NB4 (cell line): ENCODE data around the gene KRTAP10-7.
"Not testable (repeated sequence)": the region's sequence is repeated elsewhere in the genome, so short reads cannot be mapped to it uniquely, and the experiment has no call there.

Source experiments
- DNase-seq: peaks from one replicate; pipeline ENCODE4 v3.0.0; 2010; ENCODE audit warnings: low read depth
- H3K4me3 ChIP-seq: one replicate; pipeline ENCODE4 v1.5.1; 2011; ENCODE audit warnings: mild to moderate bottlenecking, low read depth, low read length, moderate library complexity
- MYC ChIP-seq: IDR thresholded peaks from 2 replicates; pipeline ENCODE4 v1.6.1; 2011; ENCODE audit warnings: low read depth, low read length
- POLR2A ChIP-seq: IDR thresholded peaks from 2 replicates; pipeline ENCODE4 v1.6.1; 2011; ENCODE audit warnings: mild to moderate bottlenecking; ENCODE audit not compliant: insufficient read length; ENCODE audit errors: extremely low read depth
- TF ChIP-seq, protein P1 (sequence below): IDR thresholded peaks from 2 replicates; pipeline ENCODE4 v1.6.1; 2011; ENCODE audit warnings: low read depth, low read length
- TF ChIP-seq, protein P2 (sequence below): IDR thresholded peaks from one replicate; pipeline ENCODE4 v1.5.1; 2012; ENCODE audit warnings: low read depth, low read length

The KRTAP10-7 gene

DNA sequence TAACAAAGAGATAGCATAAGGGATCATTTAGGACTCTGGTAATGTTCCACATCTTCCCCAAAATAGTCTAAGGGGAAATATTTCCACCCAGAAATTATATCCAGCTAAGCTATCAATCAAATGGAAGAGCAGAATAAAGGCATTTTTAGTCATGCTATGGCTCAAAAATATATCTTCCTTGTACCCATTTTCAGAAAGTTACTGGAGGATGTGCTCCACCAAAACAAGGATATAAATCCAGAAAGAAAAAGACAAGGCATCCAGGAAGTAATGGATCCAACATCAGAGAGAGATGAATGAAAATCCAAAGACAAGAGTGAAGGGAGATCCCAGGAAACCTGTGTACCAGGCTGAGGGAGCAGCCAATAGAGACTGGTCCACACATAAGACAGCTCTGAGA, 8.8 kb downstream of the KRTAP10-7 start:
- DNase-seq: no peak
- no peak overlapping the region for H3K4me3 ChIP-seq
- no peak for TF ChIP-seq MYC
- TF ChIP-seq POLR2A: no peak
- TF ChIP-seq, protein P1, sequence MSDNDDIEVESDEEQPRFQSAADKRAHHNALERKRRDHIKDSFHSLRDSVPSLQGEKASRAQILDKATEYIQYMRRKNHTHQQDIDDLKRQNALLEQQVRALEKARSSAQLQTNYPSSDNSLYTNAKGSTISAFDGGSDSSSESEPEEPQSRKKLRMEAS: no peak
- TF ChIP-seq, protein P2, sequence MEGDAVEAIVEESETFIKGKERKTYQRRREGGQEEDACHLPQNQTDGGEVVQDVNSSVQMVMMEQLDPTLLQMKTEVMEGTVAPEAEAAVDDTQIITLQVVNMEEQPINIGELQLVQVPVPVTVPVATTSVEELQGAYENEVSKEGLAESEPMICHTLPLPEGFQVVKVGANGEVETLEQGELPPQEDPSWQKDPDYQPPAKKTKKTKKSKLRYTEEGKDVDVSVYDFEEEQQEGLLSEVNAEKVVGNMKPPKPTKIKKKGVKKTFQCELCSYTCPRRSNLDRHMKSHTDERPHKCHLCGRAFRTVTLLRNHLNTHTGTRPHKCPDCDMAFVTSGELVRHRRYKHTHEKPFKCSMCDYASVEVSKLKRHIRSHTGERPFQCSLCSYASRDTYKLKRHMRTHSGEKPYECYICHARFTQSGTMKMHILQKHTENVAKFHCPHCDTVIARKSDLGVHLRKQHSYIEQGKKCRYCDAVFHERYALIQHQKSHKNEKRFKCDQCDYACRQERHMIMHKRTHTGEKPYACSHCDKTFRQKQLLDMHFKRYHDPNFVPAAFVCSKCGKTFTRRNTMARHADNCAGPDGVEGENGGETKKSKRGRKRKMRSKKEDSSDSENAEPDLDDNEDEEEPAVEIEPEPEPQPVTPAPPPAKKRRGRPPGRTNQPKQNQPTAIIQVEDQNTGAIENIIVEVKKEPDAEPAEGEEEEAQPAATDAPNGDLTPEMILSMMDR: no peak

DNA sequence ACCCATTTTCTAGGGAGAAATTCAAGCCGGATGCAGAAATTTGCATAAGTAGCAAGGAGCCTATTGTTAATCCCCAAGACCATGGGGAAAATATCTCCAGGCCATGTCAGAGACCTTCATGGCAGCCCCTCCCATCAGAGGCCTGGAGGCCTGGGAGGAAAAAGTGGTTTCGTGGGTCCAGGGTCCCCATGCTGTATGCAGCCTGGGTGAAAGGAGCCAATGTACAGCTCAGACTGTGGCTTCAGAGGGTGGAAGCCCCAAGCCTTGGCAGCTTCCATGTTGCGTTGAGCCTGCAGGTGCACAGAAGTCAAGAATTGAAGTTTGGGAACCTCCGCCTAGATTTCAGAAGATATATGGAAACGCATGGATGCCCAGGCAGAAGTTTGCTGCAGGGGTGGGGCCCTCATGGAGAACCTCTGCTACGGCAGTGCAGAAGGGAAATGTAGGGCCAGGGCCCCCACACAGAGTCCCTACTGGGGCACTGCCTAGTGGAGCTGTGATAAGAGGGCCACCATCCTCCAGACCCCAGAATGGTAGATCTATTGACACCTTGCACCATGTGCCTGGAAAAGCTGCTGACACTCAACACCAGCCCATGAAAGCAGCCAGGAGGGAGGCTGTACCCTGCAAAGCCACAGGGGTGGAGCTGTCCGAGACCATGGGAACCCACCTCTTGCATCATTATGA, 9.9 kb downstream of the KRTAP10-7 start:
- H3K4me3 ChIP-seq, DNase-seq: not testable (repeated sequence)

DNA sequence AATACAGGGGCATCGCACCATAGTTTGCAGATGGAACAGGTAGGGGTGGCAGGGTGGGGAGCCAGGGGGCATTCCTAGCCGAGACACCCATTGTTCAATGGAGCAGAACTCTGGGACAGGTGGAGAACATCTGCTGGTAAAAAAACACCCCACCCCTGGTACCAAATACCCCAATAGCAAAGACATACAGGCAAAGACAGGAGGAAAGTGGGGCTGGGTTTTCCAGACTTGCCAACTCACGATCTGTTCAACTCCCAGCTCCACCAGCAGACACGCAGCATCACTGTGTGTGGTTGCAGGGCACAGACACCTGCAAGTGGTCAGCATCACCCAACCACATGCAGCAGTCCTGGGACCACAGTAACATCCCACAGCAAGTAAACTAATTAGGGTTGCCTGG, 11.2 kb downstream of the KRTAP10-7 start:
- TF ChIP-seq, protein P2: no peak
- TF ChIP-seq, protein P1: no peak
- TF ChIP-seq POLR2A (no peak), MYC (no peak)
- no peak for DNase-seq
- H3K4me3 ChIP-seq: no peak overlapping the region

DNA sequence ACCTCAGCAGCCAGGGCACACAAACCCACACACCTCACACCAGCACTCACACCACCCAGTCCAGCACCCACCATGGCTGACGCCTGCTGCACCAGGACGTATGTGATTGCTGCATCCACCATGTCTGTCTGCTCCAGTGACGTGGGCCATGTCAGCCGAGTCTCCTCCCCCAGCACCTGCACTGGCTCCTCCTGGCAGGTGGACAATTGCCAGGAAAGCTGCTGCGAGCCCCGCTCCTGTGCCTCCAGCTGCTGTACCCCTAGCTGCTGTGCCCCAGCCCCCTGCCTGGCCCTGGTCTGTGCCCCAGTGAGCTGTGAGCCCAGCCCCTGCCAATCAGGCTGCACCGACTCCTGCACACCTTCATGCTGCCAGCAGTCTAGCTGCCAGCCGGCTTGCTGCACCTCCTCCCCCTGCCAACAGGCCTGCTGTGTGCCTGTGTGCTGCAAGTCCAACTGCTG, 11.7 kb downstream of the KRTAP10-7 start, which contains the start of gene KRTAP10-8:
KRTAP10-8 (plus strand) TSS at position 51 of the 458 bp plus-strand sequence; CDS start at position 73, 22 bp downstream.
- H3K4me3 ChIP-seq: no peak within 1 kb of the TSS
- DNase-seq: no peak
- TF ChIP-seq, protein P1: no peak
- TF ChIP-seq MYC (no peak), POLR2A (no peak)
- TF ChIP-seq, protein P2: no peak

DNA sequence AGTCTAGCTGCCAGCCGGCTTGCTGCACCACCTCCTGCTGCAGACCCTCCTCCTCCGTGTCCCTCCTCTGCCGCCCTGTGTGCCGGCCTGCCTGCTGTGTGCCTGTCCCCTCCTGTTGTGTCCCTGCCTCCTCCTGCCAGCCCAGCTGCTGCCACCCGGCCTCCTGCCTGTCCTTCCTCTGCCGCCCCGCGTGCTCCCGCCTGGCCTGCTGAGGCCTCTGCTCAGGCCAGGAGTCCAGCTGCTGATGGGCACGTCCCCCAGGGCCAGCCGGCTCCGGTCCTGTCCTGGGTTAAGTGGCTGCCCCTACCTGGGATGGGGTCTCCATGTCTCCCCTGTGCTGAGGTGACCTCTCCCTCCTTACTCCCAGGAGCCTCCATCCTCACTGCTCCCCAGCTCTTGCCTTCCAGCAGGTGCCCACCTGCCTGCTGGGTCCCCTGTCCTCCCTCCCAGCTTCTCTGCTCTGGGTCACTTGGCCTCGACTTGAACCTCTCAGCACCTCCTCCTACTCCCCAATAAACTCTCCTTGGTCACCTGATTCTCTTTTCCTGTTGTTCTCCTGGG, 12.4 kb downstream of the KRTAP10-7 start:
- DNase-seq: no peak
- no peak overlapping the region for H3K4me3 ChIP-seq
- TF ChIP-seq, protein P1: no peak
- no peak for TF ChIP-seq POLR2A
- no peak for TF ChIP-seq MYC
- TF ChIP-seq, protein P2: no peak

DNA sequence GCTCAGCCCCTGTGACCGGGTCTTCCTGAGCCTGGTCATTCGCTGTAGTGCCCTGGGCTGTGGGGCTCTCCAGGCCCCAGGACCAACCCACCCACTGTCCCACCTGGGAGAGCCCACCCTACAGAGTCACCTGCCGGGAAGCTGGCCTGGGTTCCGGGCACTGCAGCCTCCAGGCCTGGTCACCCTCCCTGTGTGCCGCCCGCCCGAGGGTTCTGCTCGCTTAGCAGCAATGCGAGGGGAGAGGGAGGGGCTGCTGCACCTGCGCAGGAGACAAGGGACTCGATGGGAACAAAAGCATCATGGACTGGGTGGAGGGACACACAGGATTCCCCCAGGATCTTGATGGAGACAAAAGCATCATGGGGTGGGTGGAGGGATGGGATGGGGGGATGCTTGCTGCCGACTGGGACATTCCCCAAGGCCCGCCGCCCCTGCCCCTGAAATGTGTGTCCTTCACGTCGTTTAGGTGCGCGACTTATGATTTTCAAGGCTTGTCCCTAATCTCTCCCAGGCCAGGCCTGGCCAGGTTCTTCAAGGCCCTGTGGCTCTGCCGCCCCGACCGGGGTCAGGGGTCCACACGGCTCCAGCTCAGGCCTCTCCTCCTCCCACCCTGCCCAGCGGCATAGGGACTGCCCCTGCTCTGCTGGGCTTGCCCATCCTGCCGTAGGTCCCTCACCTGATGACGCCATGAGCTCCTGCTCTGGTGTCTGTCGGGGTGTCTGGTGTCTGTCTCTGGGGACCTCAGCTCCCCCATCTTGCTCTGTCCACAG, 13.2 kb downstream of the KRTAP10-7 start:
- DNase-seq: no peak
- TF ChIP-seq MYC (no peak), POLR2A (no peak)
- TF ChIP-seq, protein P1: no peak
- TF ChIP-seq, protein P2: no peak
- H3K4me3 ChIP-seq: no peak overlapping the region
